ENCODE data around the gene ZNF282. TPM values are rescaled to one million over a fixed set of nuclear protein-coding genes. Genes with fewer than 3 reads are reported as not detected.

ZNF282 gene
- total and polyA plus RNA-seq, 9 of the 15 experiments (the other 6 are each of a cell fraction or from before 2014, with no cell fraction given): 0.76 to 58.6 (median 17.4) TPM

- TF ChIP-seq BCLAF1 (IDR thresholded peaks at IDR 0.05; ENCODE audit: borderline replicate concordance in 1 of 2, control insufficient read depth in 1 of 2, low read depth in 2 of 2, low read length in 1 of 2): no peak
- TF ChIP-seq DDX20 (tag; IDR thresholded peaks at IDR 0.05; ENCODE audit: low read depth): no peak
- 0 out of 2 replicates have a peak, but pooled peaks have one; percentile 67 for TF ChIP-seq FOXK1 (CRISPR knock-in tag; IDR thresholded peaks at IDR 0.05; ENCODE audit: borderline replicate concordance)
- no peak for TF ChIP-seq NKRF (IDR thresholded peaks at IDR 0.05; ENCODE audit: borderline replicate concordance)
- no peak; the same call in 1 of the 2 replicates for TF ChIP-seq KAT7 (CRISPR knock-in tag; IDR thresholded peaks at IDR 0.05; ENCODE audit: borderline replicate concordance)
- 0 out of 2 replicates have a peak, but pooled peaks have one; percentile 15 for TF ChIP-seq MEF2D (tag; conservative IDR thresholded peaks at IDR 0.05; ENCODE audit: low read depth)
- no peak for TF ChIP-seq ARID3A (IDR thresholded peaks at IDR 0.05; ENCODE audit: borderline replicate concordance, low read depth, low read length)
- TF ChIP-seq NFIX (CRISPR knock-in tag; IDR thresholded peaks at IDR 0.05; ENCODE audit: low read depth): no peak
- no peak for TF ChIP-seq ZNF274 (IDR thresholded peaks at IDR 0.05; ENCODE audit: borderline replicate concordance, low read depth, low read length)
- no peak for TF ChIP-seq HMG20B (CRISPR knock-in tag; IDR thresholded peaks at IDR 0.05)
- peak; percentile 45; the same call in 1 of the 2 replicates for TF ChIP-seq ZFX (CRISPR knock-in tag; IDR thresholded peaks at IDR 0.05)
- no peak for TF ChIP-seq ID3 (CRISPR knock-in tag; IDR thresholded peaks at IDR 0.05)
- no peak for TF ChIP-seq ID3 (tag; IDR thresholded peaks at IDR 0.05)
- TF ChIP-seq RBM14 (IDR thresholded peaks at IDR 0.05; ENCODE audit: borderline replicate concordance, insufficient read depth, low read depth, low read length): no peak
- TF ChIP-seq ZFP91 (CRISPR knock-in tag; IDR thresholded peaks at IDR 0.05): no peak
- no peak for TF ChIP-seq SAP30 (IDR thresholded peaks at IDR 0.05; ENCODE audit: borderline replicate concordance, insufficient read depth, low read depth, low read length, poor library complexity, severe bottlenecking)
- no peak for TF ChIP-seq ZNF354B (CRISPR knock-in tag; IDR thresholded peaks at IDR 0.05)
Measured at GRCh38 chr7:149196151-149196704, 882 bp downstream of the ZNF282 start (continued).
